K562 (cell line): ENCODE measurements around the gene ARHGEF25. TPM values are rescaled to one million over a fixed set of nuclear protein-coding genes. Genes with fewer than 3 reads are reported as not detected.

Experiments
- ADNP ChIP-seq: fragments of 200-800 bp; sonication (Bioruptor generic); IDR thresholded peaks from 2 replicates; pipeline ENCODE4 v1.6.1; 2016; ENCODE audit warnings: missing genetic modification characterization, missing compliant biosample characterization
- CUX1 ChIP-seq: fragments of 200-800 bp; sonication (Bioruptor generic); IDR thresholded peaks from 2 replicates; pipeline ENCODE4 v1.6.1; 2016; ENCODE audit warnings: missing genetic modification characterization, missing compliant biosample characterization
- ZBTB43 ChIP-seq: sonication (generic); formaldehyde crosslinking; IDR thresholded peaks from 2 replicates; pipeline ENCODE4 v1.8.0; 2023; ENCODE audit warnings: mild to moderate bottlenecking, missing genetic modification reagents
- polyA plus RNA-seq, 8 experiments: library from polyadenylated mRNA; depleted of rRNA in 4 of 8; stranded (reverse) in 5 of 8; unstranded in 3 of 8; fragments of >200 nt; fragmentation: Nextera tagmentation in 2 of 8; fragmentation: Illumina TruSeq in 1 of 8; extraction: Ambion mirVana in 2 of 8; extraction: Trizol in 1 of 8; gene quantifications; 2 replicates each; pipeline versions ENCODE4 v1.2.1 to v1.2.3, GENCODE V29; 2011 to 2014; ENCODE audit warnings: inconsistent platforms in 1 of 8, missing spikeins in 1 of 8
- total RNA-seq, 7 experiments: library from RNA; depleted of rRNA in 6 of 7; stranded (reverse); fragments of >200 nt in 6 of 7; fragmentation: Illumina TruSeq in 2 of 7; extraction: Trizol in 2 of 7; gene quantifications; 2 replicates each; pipeline versions ENCODE4 v1.2.1 to v1.2.3, GENCODE V29; 2011 to 2021; ENCODE audit warnings: low replicate concordance in 1 of 7

The ARHGEF25 gene
- total and polyA plus RNA-seq, 9 of the 15 experiments (the other 6 are each of a cell fraction or from before 2014, with no cell fraction given), result 0.13 to 17.3 (median 11.6) TPM

- TF ChIP-seq ZBTB43 (no peak), ADNP (no peak), CUX1 (no peak)
These were observed 29.2 kb downstream of the ARHGEF25 start (continued) for GRCh38 chr12:57640175-57641042.
